GM23248 (cell line): ENCODE measurements around the gene NR3C2.

Source experiments
- EZH2 ChIP-seq: fragments of 200-600 bp; sonication (generic); IDR thresholded peaks from 2 replicates; pipeline ENCODE4 v1.6.1; 2018; ENCODE audit warnings: antibody characterized with exemption, mild to moderate bottlenecking; ENCODE audit not compliant: insufficient read depth, poor library complexity, severe bottlenecking
- EZH2phosphoT487 ChIP-seq: fragments of 200-600 bp; sonication (generic); IDR thresholded peaks from 2 replicates; pipeline ENCODE4 v1.6.1; 2018; ENCODE audit warnings: antibody characterized with exemption, moderate library complexity, mild to moderate bottlenecking, low read depth; ENCODE audit not compliant: insufficient read depth

GRCh38 chr4:148268835-148269234, 173.4 kb downstream of the NR3C2 start:
- TF ChIP-seq EZH2phosphoT487 (no peak), EZH2 (no peak)
